HEK293 (cell line): Measurements from ENCODE around the gene NUDT3.
A peak's percentile ranks its signal among the peaks of the same experiment; 100 is the strongest.

Experiments
- BCL11A ChIP-seq: fragments of 450-650 bp; formaldehyde crosslinking; IDR thresholded peaks from 2 replicates; pipeline ENCODE4 v1.5.1; 2016; ENCODE audit warnings: low read depth, missing biosample characterization, missing genetic modification characterization
- BCL11B ChIP-seq: fragments of 450-650 bp; formaldehyde crosslinking; IDR thresholded peaks from 2 replicates; pipeline ENCODE4 v1.5.1; 2016; ENCODE audit warnings: low read depth, missing biosample characterization, missing genetic modification characterization
- MYNN ChIP-seq: fragments of 450-650 bp; formaldehyde crosslinking; IDR thresholded peaks from 2 replicates; pipeline ENCODE4 v1.5.1; 2016; ENCODE audit warnings: missing biosample characterization, missing genetic modification characterization, borderline replicate concordance
- OSR2 ChIP-seq: fragments of 450-650 bp; formaldehyde crosslinking; IDR thresholded peaks from 2 replicates; pipeline ENCODE4 v1.5.1; 2016; ENCODE audit warnings: missing biosample characterization, missing genetic modification characterization
- SETDB1 ChIP-seq: IDR thresholded peaks from one replicate; pipeline ENCODE4 v1.6.1; 2017; ENCODE audit warnings: mild to moderate bottlenecking, low read length, moderate library complexity, mixed read lengths; ENCODE audit not compliant: insufficient read length
- YY2 ChIP-seq: fragments of 450-650 bp; formaldehyde crosslinking; IDR thresholded peaks from 2 replicates; pipeline ENCODE4 v1.5.1; 2016; ENCODE audit warnings: missing biosample characterization, missing genetic modification characterization
- ZBTB20 ChIP-seq: fragments of 450-650 bp; formaldehyde crosslinking; IDR thresholded peaks from 2 replicates; pipeline ENCODE4 v1.5.1; 2016; ENCODE audit warnings: missing biosample characterization, missing genetic modification characterization
- ZFP69B ChIP-seq: fragments of 450-650 bp; formaldehyde crosslinking; IDR thresholded peaks from 2 replicates; pipeline ENCODE4 v1.5.1; 2016; ENCODE audit warnings: missing biosample characterization, missing genetic modification characterization
- ZNF10 ChIP-seq: fragments of 450-650 bp; formaldehyde crosslinking; IDR thresholded peaks from 2 replicates; pipeline ENCODE4 v1.5.1; 2017; ENCODE audit warnings: missing biosample characterization, missing genetic modification characterization
- ZNF433 ChIP-seq: fragments of 450-650 bp; formaldehyde crosslinking; IDR thresholded peaks from 2 replicates; pipeline ENCODE4 v1.5.1; 2016; ENCODE audit warnings: missing biosample characterization, missing genetic modification characterization, low read depth
- ZNF514 ChIP-seq: fragments of 450-650 bp; formaldehyde crosslinking; IDR thresholded peaks from 2 replicates; pipeline ENCODE4 v1.5.1; 2016; ENCODE audit warnings: missing biosample characterization, missing genetic modification characterization
- ZNF530 ChIP-seq: fragments of 450-650 bp; formaldehyde crosslinking; IDR thresholded peaks from 2 replicates; pipeline ENCODE4 v1.5.1; 2016; ENCODE audit warnings: low read depth, missing biosample characterization, missing genetic modification characterization
- ZNF621 ChIP-seq: fragments of 450-650 bp; formaldehyde crosslinking; IDR thresholded peaks from 2 replicates; pipeline ENCODE4 v1.5.1; 2017; ENCODE audit warnings: missing biosample characterization, missing genetic modification characterization
- ZNF626 ChIP-seq: fragments of 450-650 bp; sonication (Bioruptor Pico); formaldehyde crosslinking; IDR thresholded peaks from 2 replicates; pipeline ENCODE4 v1.5.1; 2018; ENCODE audit warnings: missing biosample characterization, missing genetic modification characterization, inconsistent platforms
- ZNF660 ChIP-seq: fragments of 450-650 bp; IDR thresholded peaks from 2 replicates; pipeline ENCODE4 v1.5.1; 2018; ENCODE audit warnings: missing biosample characterization, mild to moderate bottlenecking, missing genetic modification characterization
- ZSCAN30 ChIP-seq: fragments of 450-650 bp; IDR thresholded peaks from 2 replicates; pipeline ENCODE4 v1.5.1; 2018; ENCODE audit warnings: missing biosample characterization, mild to moderate bottlenecking, missing genetic modification characterization, moderate library complexity
- TF ChIP-seq, protein P1 (sequence below): fragments of 450-650 bp; formaldehyde crosslinking; IDR thresholded peaks from 2 replicates; pipeline ENCODE4 v1.5.1; 2016; ENCODE audit warnings: missing biosample characterization, missing genetic modification characterization
- TF ChIP-seq, protein P2 (sequence below): fragments of 450-650 bp; formaldehyde crosslinking; IDR thresholded peaks from 2 replicates; pipeline ENCODE4 v1.5.1; 2017; ENCODE audit warnings: missing biosample characterization, missing genetic modification characterization
- TF ChIP-seq, protein P3 (sequence below): fragments of 450-650 bp; formaldehyde crosslinking; IDR thresholded peaks from 2 replicates; pipeline ENCODE4 v1.5.1; 2016; ENCODE audit warnings: missing biosample characterization, missing genetic modification characterization
- TF ChIP-seq, protein P4 (sequence below): fragments of 450-650 bp; formaldehyde crosslinking; IDR thresholded peaks from 2 replicates; pipeline ENCODE4 v1.5.1; 2016; ENCODE audit warnings: missing biosample characterization, missing genetic modification characterization
- TF ChIP-seq, protein P5 (sequence below): fragments of 450-650 bp; formaldehyde crosslinking; IDR thresholded peaks from 2 replicates; pipeline ENCODE4 v1.5.1; 2017; ENCODE audit warnings: missing biosample characterization, missing genetic modification characterization
- TF ChIP-seq, protein P6 (sequence below): fragments of 450-650 bp; formaldehyde crosslinking; IDR thresholded peaks from 2 replicates; pipeline ENCODE4 v1.5.1; 2016; ENCODE audit warnings: missing biosample characterization, missing genetic modification characterization
- TF ChIP-seq, protein P7 (sequence below): fragments of 450-650 bp; formaldehyde crosslinking; IDR thresholded peaks from 2 replicates; pipeline ENCODE4 v1.5.1; 2016; ENCODE audit warnings: missing biosample characterization, missing genetic modification characterization

The NUDT3 gene

DNA sequence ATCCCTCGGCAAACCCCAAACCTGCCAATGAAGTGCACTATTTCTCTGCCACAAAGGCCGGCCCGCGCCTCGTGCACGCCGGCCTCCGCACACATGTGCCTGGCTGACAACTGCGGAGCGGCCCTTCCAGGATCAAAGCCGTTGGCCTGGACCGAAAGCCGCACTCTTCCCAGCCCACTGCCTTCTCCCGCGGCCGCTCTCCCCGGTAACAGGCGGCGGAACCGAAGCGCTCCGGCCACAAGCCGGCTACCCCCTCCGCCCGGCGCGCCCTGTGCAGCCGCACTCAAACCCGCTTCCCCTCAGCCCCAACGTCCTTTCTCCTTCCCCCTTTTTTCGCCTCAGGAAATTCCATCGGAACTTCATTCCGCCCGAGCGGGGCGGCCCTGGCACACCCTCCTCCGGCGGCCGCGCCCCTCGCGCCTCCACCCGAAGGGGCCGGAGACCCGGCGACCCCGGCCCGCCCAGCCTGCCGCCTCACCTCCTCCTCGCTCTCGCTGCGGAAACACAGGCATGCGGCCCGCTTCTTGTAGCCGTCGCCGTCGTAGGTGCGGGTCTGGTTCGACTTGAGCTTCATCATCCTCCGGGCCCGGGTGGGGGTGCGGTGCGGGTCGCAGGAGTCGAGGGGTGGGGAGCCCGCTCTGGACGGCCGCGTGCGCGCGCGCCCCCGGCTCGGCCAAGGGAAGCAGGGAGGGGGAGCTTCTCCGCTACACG lies 528 bp downstream of the NUDT3 start (continued):
- TF ChIP-seq YY2 (tag by site-specific recombination) (no peak), ZNF660 (peak; percentile 20; the same call in 1 of the 2 replicates), ZNF530 (tag by site-specific recombination) (no peak), ZBTB20 (tag by site-specific recombination) (peak; percentile 88), ZNF433 (tag by site-specific recombination) (no peak), ZNF10 (no peak), ZNF621 (tag by site-specific recombination) (no peak), ZNF514 (tag by site-specific recombination) (no peak), BCL11B (peak; percentile 67; the same call in 1 of the 2 replicates), OSR2 (tag by site-specific recombination) (no peak), ZFP69B (tag by site-specific recombination) (peak; percentile 35; the same call in 1 of the 2 replicates), SETDB1 (no peak), BCL11A (tag by site-specific recombination) (no peak; the same call in 1 of the 2 replicates), ZNF626 (tag by site-specific recombination) (no peak), ZSCAN30 (tag by site-specific recombination) (no peak; the same call in 1 of the 2 replicates), MYNN (tag by site-specific recombination) (no peak)
- TF ChIP-seq, protein P1, sequence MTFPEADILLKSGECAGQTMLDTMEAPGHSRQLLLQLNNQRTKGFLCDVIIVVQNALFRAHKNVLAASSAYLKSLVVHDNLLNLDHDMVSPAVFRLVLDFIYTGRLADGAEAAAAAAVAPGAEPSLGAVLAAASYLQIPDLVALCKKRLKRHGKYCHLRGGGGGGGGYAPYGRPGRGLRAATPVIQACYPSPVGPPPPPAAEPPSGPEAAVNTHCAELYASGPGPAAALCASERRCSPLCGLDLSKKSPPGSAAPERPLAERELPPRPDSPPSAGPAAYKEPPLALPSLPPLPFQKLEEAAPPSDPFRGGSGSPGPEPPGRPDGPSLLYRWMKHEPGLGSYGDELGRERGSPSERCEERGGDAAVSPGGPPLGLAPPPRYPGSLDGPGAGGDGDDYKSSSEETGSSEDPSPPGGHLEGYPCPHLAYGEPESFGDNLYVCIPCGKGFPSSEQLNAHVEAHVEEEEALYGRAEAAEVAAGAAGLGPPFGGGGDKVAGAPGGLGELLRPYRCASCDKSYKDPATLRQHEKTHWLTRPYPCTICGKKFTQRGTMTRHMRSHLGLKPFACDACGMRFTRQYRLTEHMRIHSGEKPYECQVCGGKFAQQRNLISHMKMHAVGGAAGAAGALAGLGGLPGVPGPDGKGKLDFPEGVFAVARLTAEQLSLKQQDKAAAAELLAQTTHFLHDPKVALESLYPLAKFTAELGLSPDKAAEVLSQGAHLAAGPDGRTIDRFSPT (tag by site-specific recombination), result no peak
- TF ChIP-seq, protein P2, sequence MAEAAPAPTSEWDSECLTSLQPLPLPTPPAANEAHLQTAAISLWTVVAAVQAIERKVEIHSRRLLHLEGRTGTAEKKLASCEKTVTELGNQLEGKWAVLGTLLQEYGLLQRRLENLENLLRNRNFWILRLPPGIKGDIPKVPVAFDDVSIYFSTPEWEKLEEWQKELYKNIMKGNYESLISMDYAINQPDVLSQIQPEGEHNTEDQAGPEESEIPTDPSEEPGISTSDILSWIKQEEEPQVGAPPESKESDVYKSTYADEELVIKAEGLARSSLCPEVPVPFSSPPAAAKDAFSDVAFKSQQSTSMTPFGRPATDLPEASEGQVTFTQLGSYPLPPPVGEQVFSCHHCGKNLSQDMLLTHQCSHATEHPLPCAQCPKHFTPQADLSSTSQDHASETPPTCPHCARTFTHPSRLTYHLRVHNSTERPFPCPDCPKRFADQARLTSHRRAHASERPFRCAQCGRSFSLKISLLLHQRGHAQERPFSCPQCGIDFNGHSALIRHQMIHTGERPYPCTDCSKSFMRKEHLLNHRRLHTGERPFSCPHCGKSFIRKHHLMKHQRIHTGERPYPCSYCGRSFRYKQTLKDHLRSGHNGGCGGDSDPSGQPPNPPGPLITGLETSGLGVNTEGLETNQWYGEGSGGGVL, result peak; percentile 68
- TF ChIP-seq, protein P3, sequence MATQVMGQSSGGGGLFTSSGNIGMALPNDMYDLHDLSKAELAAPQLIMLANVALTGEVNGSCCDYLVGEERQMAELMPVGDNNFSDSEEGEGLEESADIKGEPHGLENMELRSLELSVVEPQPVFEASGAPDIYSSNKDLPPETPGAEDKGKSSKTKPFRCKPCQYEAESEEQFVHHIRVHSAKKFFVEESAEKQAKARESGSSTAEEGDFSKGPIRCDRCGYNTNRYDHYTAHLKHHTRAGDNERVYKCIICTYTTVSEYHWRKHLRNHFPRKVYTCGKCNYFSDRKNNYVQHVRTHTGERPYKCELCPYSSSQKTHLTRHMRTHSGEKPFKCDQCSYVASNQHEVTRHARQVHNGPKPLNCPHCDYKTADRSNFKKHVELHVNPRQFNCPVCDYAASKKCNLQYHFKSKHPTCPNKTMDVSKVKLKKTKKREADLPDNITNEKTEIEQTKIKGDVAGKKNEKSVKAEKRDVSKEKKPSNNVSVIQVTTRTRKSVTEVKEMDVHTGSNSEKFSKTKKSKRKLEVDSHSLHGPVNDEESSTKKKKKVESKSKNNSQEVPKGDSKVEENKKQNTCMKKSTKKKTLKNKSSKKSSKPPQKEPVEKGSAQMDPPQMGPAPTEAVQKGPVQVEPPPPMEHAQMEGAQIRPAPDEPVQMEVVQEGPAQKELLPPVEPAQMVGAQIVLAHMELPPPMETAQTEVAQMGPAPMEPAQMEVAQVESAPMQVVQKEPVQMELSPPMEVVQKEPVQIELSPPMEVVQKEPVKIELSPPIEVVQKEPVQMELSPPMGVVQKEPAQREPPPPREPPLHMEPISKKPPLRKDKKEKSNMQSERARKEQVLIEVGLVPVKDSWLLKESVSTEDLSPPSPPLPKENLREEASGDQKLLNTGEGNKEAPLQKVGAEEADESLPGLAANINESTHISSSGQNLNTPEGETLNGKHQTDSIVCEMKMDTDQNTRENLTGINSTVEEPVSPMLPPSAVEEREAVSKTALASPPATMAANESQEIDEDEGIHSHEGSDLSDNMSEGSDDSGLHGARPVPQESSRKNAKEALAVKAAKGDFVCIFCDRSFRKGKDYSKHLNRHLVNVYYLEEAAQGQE (tag by site-specific recombination), result peak; percentile 26
- TF ChIP-seq, protein P4, sequence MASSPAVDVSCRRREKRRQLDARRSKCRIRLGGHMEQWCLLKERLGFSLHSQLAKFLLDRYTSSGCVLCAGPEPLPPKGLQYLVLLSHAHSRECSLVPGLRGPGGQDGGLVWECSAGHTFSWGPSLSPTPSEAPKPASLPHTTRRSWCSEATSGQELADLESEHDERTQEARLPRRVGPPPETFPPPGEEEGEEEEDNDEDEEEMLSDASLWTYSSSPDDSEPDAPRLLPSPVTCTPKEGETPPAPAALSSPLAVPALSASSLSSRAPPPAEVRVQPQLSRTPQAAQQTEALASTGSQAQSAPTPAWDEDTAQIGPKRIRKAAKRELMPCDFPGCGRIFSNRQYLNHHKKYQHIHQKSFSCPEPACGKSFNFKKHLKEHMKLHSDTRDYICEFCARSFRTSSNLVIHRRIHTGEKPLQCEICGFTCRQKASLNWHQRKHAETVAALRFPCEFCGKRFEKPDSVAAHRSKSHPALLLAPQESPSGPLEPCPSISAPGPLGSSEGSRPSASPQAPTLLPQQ (tag by site-specific recombination), result peak; percentile 45
- TF ChIP-seq, protein P5, sequence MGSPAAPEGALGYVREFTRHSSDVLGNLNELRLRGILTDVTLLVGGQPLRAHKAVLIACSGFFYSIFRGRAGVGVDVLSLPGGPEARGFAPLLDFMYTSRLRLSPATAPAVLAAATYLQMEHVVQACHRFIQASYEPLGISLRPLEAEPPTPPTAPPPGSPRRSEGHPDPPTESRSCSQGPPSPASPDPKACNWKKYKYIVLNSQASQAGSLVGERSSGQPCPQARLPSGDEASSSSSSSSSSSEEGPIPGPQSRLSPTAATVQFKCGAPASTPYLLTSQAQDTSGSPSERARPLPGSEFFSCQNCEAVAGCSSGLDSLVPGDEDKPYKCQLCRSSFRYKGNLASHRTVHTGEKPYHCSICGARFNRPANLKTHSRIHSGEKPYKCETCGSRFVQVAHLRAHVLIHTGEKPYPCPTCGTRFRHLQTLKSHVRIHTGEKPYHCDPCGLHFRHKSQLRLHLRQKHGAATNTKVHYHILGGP (tag by site-specific recombination), result no peak
- TF ChIP-seq, protein P6, sequence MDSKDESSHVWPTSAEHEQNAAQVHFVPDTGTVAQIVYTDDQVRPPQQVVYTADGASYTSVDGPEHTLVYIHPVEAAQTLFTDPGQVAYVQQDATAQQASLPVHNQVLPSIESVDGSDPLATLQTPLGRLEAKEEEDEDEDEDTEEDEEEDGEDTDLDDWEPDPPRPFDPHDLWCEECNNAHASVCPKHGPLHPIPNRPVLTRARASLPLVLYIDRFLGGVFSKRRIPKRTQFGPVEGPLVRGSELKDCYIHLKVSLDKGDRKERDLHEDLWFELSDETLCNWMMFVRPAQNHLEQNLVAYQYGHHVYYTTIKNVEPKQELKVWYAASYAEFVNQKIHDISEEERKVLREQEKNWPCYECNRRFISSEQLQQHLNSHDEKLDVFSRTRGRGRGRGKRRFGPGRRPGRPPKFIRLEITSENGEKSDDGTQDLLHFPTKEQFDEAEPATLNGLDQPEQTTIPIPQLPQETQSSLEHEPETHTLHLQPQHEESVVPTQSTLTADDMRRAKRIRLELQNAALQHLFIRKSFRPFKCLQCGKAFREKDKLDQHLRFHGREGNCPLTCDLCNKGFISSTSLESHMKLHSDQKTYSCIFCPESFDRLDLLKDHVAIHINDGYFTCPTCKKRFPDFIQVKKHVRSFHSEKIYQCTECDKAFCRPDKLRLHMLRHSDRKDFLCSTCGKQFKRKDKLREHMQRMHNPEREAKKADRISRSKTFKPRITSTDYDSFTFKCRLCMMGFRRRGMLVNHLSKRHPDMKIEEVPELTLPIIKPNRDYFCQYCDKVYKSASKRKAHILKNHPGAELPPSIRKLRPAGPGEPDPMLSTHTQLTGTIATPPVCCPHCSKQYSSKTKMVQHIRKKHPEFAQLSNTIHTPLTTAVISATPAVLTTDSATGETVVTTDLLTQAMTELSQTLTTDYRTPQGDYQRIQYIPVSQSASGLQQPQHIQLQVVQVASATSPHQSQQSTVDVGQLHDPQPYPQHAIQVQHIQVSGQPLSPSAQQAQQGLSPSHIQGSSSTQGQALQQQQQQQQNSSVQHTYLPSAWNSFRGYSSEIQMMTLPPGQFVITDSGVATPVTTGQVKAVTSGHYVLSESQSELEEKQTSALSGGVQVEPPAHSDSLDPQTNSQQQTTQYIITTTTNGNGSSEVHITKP (tag by site-specific recombination), result 0 out of 2 replicates have a peak, but pooled peaks have one; percentile 53
- TF ChIP-seq, protein P7, sequence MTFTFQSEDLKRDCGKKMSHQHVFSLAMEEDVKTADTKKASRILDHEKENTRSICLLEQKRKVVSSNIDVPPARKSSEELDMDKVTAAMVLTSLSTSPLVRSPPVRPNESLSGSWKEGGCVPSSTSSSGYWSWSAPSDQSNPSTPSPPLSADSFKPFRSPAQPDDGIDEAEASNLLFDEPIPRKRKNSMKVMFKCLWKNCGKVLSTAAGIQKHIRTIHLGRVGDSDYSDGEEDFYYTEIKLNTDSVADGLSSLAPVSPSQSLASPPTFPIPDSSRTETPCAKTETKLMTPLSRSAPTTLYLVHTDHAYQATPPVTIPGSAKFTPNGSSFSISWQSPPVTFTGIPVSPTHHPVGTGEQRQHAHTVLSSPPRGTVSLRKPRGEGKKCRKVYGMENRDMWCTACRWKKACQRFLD (tag by site-specific recombination), result no peak; the same call in 1 of the 2 replicates
